ENCODE data around the gene ZSCAN21.
"Not testable (repeated sequence)": the region's sequence is repeated elsewhere in the genome, so short reads cannot be mapped to it uniquely, and the experiment has no call there.

GRCh38 chr7:100009952-100010351 is 39.6 kb upstream of the ZSCAN21 start:
- TF ChIP-seq SNAI2 (CRISPR knock-in tag; IDR thresholded peaks at IDR 0.05); CSRNP3 (CRISPR knock-in tag; IDR thresholded peaks at IDR 0.05); ISL1 (CRISPR knock-in tag; IDR thresholded peaks at IDR 0.05); OSR1 (CRISPR knock-in tag; IDR thresholded peaks at IDR 0.05); TSHZ2 (CRISPR knock-in tag; IDR thresholded peaks at IDR 0.05); TCF4 (CRISPR knock-in tag; IDR thresholded peaks at IDR 0.05; ENCODE audit: borderline replicate concordance); RARB (CRISPR knock-in tag; IDR thresholded peaks at IDR 0.05); ESRRG (CRISPR knock-in tag; IDR thresholded peaks at IDR 0.05); ZFP30 (CRISPR knock-in tag; IDR thresholded peaks at IDR 0.05); PATZ1 (CRISPR knock-in tag; IDR thresholded peaks at IDR 0.05; ENCODE audit: borderline replicate concordance): not testable (repeated sequence)
